WTC11 (cell line): ENCODE results near the gene ESYT3. TPM values are rescaled to one million over a fixed set of nuclear protein-coding genes. Genes with fewer than 3 reads are reported as not detected.

Source experiments
- ATAC-seq: fragments of 200-7000 bp; cut with Tn5 transposase; 2 replicates; pipeline ENCODE4 v1.10.0; 2021; ENCODE audit warnings: mild to moderate bottlenecking, moderate library complexity
- CTCF ChIA-PET: fragments of 300-600 bp; sonication (Branson Sonifier 250); formaldehyde crosslinking; loops from one replicate; lab custom pipeline; 2021; ENCODE audit warnings: antibody characterized with exemption; lab: Charles Lee
- POLR2A ChIA-PET: fragments of 350-600 bp; sonication (Branson Sonifier 250); formaldehyde crosslinking; loops from one replicate; lab custom pipeline; 2021; ENCODE audit warnings: antibody characterized with exemption; lab: Charles Lee
- DNase-seq: peaks from one replicate; pipeline ENCODE4 v3.0.0; 2021; ENCODE audit warnings: low spot score
- H3K27ac Mint-ChIP-seq: 2 replicates; pipeline ENCODE4 v1.8.0; 2021; ENCODE audit warnings: mixed read lengths
- H3K27me3 Mint-ChIP-seq: 2 replicates; pipeline ENCODE4 v1.8.0; 2021; ENCODE audit warnings: low read depth, mild to moderate bottlenecking, moderate library complexity, mixed read lengths
- H3K36me3 Mint-ChIP-seq: 2 replicates; pipeline ENCODE4 v1.8.0; 2021; ENCODE audit warnings: mixed read lengths
- H3K4me1 Mint-ChIP-seq: 2 replicates; pipeline ENCODE4 v1.8.0; 2022; ENCODE audit warnings: mixed read lengths
- H3K4me3 Mint-ChIP-seq: 2 replicates; pipeline ENCODE4 v1.8.0; 2021; ENCODE audit warnings: mild to moderate bottlenecking, moderate library complexity, mixed read lengths
- H3K9me3 Mint-ChIP-seq: 2 replicates; pipeline ENCODE4 v1.8.0; 2021; ENCODE audit warnings: mixed read lengths
- CBFB ChIP-seq: sonication (generic); formaldehyde crosslinking; IDR thresholded peaks from 2 replicates; pipeline ENCODE4 v1.8.1; 2022; ENCODE audit warnings: mild to moderate bottlenecking, low read depth, missing genetic modification reagents
- EMX1 ChIP-seq: fragments of 250-450 bp; sonication (Bioruptor Pico); IDR thresholded peaks from 2 replicates; pipeline ENCODE4 v1.8.0; 2021; ENCODE audit warnings: mild to moderate bottlenecking
- FOXK1 ChIP-seq: sonication (generic); formaldehyde crosslinking; IDR thresholded peaks from 2 replicates; pipeline ENCODE4 v1.8.0; 2022; ENCODE audit warnings: mild to moderate bottlenecking, moderate library complexity, missing genetic modification reagents
- FOXP1 ChIP-seq: sonication (generic); formaldehyde crosslinking; IDR thresholded peaks from 2 replicates; pipeline ENCODE4 v1.8.0; 2022; ENCODE audit warnings: missing genetic modification reagents, mild to moderate bottlenecking, moderate library complexity, borderline replicate concordance
- GABPB1 ChIP-seq: sonication (generic); formaldehyde crosslinking; IDR thresholded peaks from 2 replicates; pipeline ENCODE4 v1.8.1; 2023; ENCODE audit warnings: mild to moderate bottlenecking, missing genetic modification reagents
- GRHL2 ChIP-seq: fragments of 250-450 bp; sonication (Bioruptor Pico); IDR thresholded peaks from 2 replicates; pipeline ENCODE4 v1.8.0; 2022; ENCODE audit warnings: mild to moderate bottlenecking, moderate library complexity; ENCODE audit not compliant: insufficient replicate concordance, severe bottlenecking
- HMGA2 ChIP-seq: fragments of 250-450 bp; sonication (Bioruptor Pico); IDR thresholded peaks from 2 replicates; pipeline ENCODE4 v1.4.0; 2021; ENCODE audit warnings: mild to moderate bottlenecking, moderate library complexity
- JUN ChIP-seq: sonication (generic); formaldehyde crosslinking; IDR thresholded peaks from 2 replicates; pipeline ENCODE4 v1.8.0; 2023; ENCODE audit warnings: mild to moderate bottlenecking, missing genetic modification reagents
- MYBL2 ChIP-seq: sonication (generic); formaldehyde crosslinking; IDR thresholded peaks from 2 replicates; pipeline ENCODE4 v1.8.1; 2023; ENCODE audit warnings: mild to moderate bottlenecking, moderate library complexity, missing genetic modification reagents
- NR1H2 ChIP-seq: sonication (generic); formaldehyde crosslinking; IDR thresholded peaks from 2 replicates; pipeline ENCODE4 v1.9.0; 2021; ENCODE audit warnings: mild to moderate bottlenecking, moderate library complexity, missing genetic modification reagents
- NR3C1 ChIP-seq: sonication (generic); formaldehyde crosslinking; conservative IDR thresholded peaks from 2 replicates; pipeline ENCODE4 v1.8.1; 2023; ENCODE audit warnings: low read depth, mild to moderate bottlenecking, missing genetic modification reagents
- RELA ChIP-seq: sonication (generic); formaldehyde crosslinking; IDR thresholded peaks from 2 replicates; pipeline ENCODE4 v1.8.1; 2022; ENCODE audit warnings: missing genetic modification reagents, mild to moderate bottlenecking, borderline replicate concordance
- SMAD3 ChIP-seq: sonication (generic); formaldehyde crosslinking; IDR thresholded peaks from 2 replicates; pipeline ENCODE4 v1.8.0; 2022; ENCODE audit warnings: missing genetic modification reagents, mild to moderate bottlenecking, borderline replicate concordance
- TCF7 ChIP-seq: sonication (generic); formaldehyde crosslinking; IDR thresholded peaks from 2 replicates; pipeline ENCODE4 v1.8.0; 2022; ENCODE audit warnings: mild to moderate bottlenecking, low read depth, missing genetic modification reagents, moderate library complexity
- ZNF121 ChIP-seq: sonication (generic); formaldehyde crosslinking; IDR thresholded peaks from 2 replicates; pipeline ENCODE4 v1.8.0; 2023; ENCODE audit warnings: missing genetic modification reagents
- ZNF219 ChIP-seq: sonication (generic); formaldehyde crosslinking; IDR thresholded peaks from 2 replicates; pipeline ENCODE4 v1.8.0; 2023; ENCODE audit warnings: missing genetic modification reagents, mild to moderate bottlenecking, borderline replicate concordance
- ZNF416 ChIP-seq: fragments of 250-450 bp; sonication (Bioruptor Pico); IDR thresholded peaks from 2 replicates; pipeline ENCODE4 v1.9.0; 2021; ENCODE audit warnings: mild to moderate bottlenecking, inconsistent platforms
- ZNF423 ChIP-seq: fragments of 250-450 bp; sonication (Bioruptor Pico); IDR thresholded peaks from 2 replicates; pipeline ENCODE4 v2.1.2; 2022; ENCODE audit warnings: mild to moderate bottlenecking, moderate library complexity
- ZNF671 ChIP-seq: fragments of 250-450 bp; sonication (Bioruptor Pico); IDR thresholded peaks from 2 replicates; pipeline ENCODE4 v1.8.0; 2021; ENCODE audit warnings: mild to moderate bottlenecking
- total RNA-seq: library from RNA; stranded (reverse); gene quantifications from 3 replicates; pipeline ENCODE4 v1.2.3, GENCODE V29; 2021
- TF ChIP-seq, protein P1 (sequence below): sonication (generic); formaldehyde crosslinking; IDR thresholded peaks from 2 replicates; pipeline ENCODE4 v1.8.0; 2023; ENCODE audit warnings: mild to moderate bottlenecking, missing genetic modification reagents
- TF ChIP-seq, protein P2 (sequence below): sonication (generic); formaldehyde crosslinking; IDR thresholded peaks from 2 replicates; pipeline ENCODE4 v1.8.1; 2023; ENCODE audit warnings: mild to moderate bottlenecking, missing genetic modification reagents
- TF ChIP-seq, protein P3 (sequence below): sonication (generic); formaldehyde crosslinking; IDR thresholded peaks from 2 replicates; pipeline ENCODE4 v1.8.1; 2022; ENCODE audit warnings: mild to moderate bottlenecking, moderate library complexity, missing genetic modification reagents
- TF ChIP-seq, protein P4 (sequence below): sonication (generic); formaldehyde crosslinking; IDR thresholded peaks from 2 replicates; pipeline ENCODE4 v1.8.1; 2023; ENCODE audit warnings: mild to moderate bottlenecking, missing genetic modification reagents, borderline replicate concordance
- TF ChIP-seq, protein P5 (sequence below): fragments of 250-450 bp; sonication (Bioruptor Pico); IDR thresholded peaks from 2 replicates; pipeline ENCODE4 v1.9.0; 2021; ENCODE audit warnings: moderate library complexity, mild to moderate bottlenecking, inconsistent platforms, borderline replicate concordance

The ESYT3 gene
- total RNA-seq, 1 experiment from 2014 or later = 6.4 TPM

DNA sequence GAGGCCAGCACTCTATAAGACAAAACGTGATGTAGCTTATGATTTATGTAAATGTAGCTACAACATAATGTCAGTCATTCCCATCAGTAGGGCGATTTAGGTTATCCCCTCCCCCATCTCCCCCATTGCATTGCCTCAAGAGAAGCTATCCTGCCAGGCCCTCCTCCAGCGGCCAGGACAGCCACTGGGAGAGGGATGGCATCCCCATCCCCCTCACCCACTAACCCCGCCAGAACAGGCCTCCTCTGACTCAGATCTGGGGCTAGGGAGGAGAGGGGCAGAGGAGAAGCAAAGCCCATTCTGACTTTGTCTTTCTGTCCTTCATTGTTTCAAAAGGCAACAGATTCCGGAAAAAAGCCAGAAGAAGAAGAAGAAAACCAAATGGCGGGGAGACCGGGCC lies 32.6 kb upstream of the ESYT3 start (continued):
- TF ChIP-seq, protein P1, sequence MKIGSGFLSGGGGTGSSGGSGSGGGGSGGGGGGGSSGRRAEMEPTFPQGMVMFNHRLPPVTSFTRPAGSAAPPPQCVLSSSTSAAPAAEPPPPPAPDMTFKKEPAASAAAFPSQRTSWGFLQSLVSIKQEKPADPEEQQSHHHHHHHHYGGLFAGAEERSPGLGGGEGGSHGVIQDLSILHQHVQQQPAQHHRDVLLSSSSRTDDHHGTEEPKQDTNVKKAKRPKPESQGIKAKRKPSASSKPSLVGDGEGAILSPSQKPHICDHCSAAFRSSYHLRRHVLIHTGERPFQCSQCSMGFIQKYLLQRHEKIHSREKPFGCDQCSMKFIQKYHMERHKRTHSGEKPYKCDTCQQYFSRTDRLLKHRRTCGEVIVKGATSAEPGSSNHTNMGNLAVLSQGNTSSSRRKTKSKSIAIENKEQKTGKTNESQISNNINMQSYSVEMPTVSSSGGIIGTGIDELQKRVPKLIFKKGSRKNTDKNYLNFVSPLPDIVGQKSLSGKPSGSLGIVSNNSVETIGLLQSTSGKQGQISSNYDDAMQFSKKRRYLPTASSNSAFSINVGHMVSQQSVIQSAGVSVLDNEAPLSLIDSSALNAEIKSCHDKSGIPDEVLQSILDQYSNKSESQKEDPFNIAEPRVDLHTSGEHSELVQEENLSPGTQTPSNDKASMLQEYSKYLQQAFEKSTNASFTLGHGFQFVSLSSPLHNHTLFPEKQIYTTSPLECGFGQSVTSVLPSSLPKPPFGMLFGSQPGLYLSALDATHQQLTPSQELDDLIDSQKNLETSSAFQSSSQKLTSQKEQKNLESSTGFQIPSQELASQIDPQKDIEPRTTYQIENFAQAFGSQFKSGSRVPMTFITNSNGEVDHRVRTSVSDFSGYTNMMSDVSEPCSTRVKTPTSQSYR (CRISPR knock-in tag) = no peak

DNA sequence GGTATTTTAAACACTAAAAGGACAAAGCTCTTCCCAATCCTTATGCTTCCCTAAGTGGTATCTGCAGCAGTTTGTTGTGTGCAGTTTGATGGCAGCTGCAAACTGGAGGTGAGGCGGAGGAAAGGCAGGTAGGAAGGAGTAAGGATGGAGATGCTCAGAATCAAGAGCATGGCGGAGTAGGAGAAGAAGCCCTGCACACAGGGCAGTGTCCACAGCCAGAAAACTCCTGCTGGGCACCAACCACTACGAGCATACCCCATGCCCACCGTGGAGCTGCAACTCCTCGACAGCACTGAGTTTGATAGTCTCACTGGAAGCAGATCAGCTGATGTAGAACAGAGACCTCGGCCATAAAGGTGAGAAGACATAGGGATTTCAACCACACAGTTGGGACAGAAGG lies 30.3 kb upstream of the ESYT3 start:
- POLR2A ChIA-PET = no interaction called here
- H3K36me3 Mint-ChIP-seq = peaks cover 17% of the 10 kb centered on the region
- peaks cover 42% of the 10 kb centered on the region for H3K4me1 Mint-ChIP-seq
- DNase-seq = no peak
- peaks cover 19% of the 10 kb centered on the region for H3K9me3 Mint-ChIP-seq
- no peak overlapping the region for H3K27ac Mint-ChIP-seq
- no peak overlapping the region for H3K4me3 Mint-ChIP-seq
- ATAC-seq = no peak
- peaks cover 9% of the 10 kb centered on the region for H3K27me3 Mint-ChIP-seq
- TF ChIP-seq FOXP1 (no peak), ZNF671 (CRISPR knock-in tag) (no peak), GRHL2 (CRISPR knock-in tag) (no peak), GABPB1 (CRISPR knock-in tag) (no peak), TCF7 (CRISPR knock-in tag) (no peak), ZNF423 (CRISPR knock-in tag) (no peak), FOXK1 (no peak), HMGA2 (CRISPR knock-in tag) (no peak), EMX1 (no peak), ZNF219 (CRISPR knock-in tag) (no peak)
- TF ChIP-seq, protein P2, sequence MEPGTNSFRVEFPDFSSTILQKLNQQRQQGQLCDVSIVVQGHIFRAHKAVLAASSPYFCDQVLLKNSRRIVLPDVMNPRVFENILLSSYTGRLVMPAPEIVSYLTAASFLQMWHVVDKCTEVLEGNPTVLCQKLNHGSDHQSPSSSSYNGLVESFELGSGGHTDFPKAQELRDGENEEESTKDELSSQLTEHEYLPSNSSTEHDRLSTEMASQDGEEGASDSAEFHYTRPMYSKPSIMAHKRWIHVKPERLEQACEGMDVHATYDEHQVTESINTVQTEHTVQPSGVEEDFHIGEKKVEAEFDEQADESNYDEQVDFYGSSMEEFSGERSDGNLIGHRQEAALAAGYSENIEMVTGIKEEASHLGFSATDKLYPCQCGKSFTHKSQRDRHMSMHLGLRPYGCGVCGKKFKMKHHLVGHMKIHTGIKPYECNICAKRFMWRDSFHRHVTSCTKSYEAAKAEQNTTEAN (CRISPR knock-in tag) = no peak
- TF ChIP-seq, protein P3, sequence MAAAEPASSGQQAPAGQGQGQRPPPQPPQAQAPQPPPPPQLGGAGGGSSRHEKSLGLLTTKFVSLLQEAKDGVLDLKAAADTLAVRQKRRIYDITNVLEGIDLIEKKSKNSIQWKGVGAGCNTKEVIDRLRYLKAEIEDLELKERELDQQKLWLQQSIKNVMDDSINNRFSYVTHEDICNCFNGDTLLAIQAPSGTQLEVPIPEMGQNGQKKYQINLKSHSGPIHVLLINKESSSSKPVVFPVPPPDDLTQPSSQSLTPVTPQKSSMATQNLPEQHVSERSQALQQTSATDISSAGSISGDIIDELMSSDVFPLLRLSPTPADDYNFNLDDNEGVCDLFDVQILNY = no peak
- TF ChIP-seq, protein P4, sequence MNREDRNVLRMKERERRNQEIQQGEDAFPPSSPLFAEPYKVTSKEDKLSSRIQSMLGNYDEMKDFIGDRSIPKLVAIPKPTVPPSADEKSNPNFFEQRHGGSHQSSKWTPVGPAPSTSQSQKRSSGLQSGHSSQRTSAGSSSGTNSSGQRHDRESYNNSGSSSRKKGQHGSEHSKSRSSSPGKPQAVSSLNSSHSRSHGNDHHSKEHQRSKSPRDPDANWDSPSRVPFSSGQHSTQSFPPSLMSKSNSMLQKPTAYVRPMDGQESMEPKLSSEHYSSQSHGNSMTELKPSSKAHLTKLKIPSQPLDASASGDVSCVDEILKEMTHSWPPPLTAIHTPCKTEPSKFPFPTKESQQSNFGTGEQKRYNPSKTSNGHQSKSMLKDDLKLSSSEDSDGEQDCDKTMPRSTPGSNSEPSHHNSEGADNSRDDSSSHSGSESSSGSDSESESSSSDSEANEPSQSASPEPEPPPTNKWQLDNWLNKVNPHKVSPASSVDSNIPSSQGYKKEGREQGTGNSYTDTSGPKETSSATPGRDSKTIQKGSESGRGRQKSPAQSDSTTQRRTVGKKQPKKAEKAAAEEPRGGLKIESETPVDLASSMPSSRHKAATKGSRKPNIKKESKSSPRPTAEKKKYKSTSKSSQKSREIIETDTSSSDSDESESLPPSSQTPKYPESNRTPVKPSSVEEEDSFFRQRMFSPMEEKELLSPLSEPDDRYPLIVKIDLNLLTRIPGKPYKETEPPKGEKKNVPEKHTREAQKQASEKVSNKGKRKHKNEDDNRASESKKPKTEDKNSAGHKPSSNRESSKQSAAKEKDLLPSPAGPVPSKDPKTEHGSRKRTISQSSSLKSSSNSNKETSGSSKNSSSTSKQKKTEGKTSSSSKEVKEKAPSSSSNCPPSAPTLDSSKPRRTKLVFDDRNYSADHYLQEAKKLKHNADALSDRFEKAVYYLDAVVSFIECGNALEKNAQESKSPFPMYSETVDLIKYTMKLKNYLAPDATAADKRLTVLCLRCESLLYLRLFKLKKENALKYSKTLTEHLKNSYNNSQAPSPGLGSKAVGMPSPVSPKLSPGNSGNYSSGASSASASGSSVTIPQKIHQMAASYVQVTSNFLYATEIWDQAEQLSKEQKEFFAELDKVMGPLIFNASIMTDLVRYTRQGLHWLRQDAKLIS (CRISPR knock-in tag) = no peak
- CTCF ChIA-PET = interaction anchor here (2.2 kb wide), 1 partner anchor 13 kb away, joined by 7 read pairs; no protein-coding TSS in a partner anchor

DNA sequence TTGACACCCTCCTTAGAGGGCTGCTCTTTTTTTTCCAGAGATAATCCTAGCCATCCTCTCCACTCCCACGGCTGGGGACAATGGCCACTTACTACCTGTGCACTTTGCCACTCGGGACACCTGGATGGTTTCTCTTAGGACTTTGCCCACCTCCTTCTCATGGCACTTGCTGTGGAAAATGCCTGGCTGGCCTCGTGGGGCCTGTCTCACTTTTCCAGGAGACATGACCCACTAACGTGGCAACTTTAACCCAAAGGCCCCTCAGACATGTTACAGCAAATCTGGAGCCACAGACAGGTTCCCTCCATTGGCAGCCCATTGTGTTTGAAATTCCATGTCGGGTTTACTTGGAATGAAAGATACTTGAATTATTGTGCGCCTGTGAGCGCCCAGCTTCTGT lies 29.4 kb upstream of the ESYT3 start:
- ATAC-seq = no peak
- H3K9me3 Mint-ChIP-seq = peaks cover 19% of the 10 kb centered on the region
- no peak overlapping the region for H3K27ac Mint-ChIP-seq
- no peak overlapping the region for H3K4me3 Mint-ChIP-seq
- peaks cover 9% of the 10 kb centered on the region for H3K27me3 Mint-ChIP-seq
- H3K4me1 Mint-ChIP-seq = peaks cover 48% of the 10 kb centered on the region
- CTCF ChIA-PET = interaction anchor here (2.0 kb wide), 1 partner anchor 8 kb away, joined by 5 read pairs; no protein-coding TSS in a partner anchor
- peaks cover 17% of the 10 kb centered on the region for H3K36me3 Mint-ChIP-seq
- POLR2A ChIA-PET = no interaction called here
- no peak for DNase-seq
- TF ChIP-seq JUN (CRISPR knock-in tag) = no peak
- TF ChIP-seq ZNF416 = no peak
- TF ChIP-seq, protein P5, sequence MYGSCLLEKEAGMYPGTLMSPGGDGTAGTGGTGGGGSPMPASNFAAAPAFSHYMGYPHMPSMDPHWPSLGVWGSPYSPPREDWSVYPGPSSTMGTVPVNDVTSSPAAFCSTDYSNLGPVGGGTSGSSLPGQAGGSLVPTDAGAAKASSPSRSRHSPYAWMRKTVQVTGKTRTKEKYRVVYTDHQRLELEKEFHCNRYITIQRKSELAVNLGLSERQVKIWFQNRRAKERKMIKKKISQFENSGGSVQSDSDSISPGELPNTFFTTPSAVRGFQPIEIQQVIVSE = no peak
- TF ChIP-seq CBFB (CRISPR knock-in tag) = no peak
- TF ChIP-seq GRHL2 (CRISPR knock-in tag) = no peak
- TF ChIP-seq RELA (CRISPR knock-in tag) = no peak
- TF ChIP-seq NR1H2 (CRISPR knock-in tag) = no peak
- no peak for TF ChIP-seq MYBL2 (CRISPR knock-in tag)
- TF ChIP-seq ZNF671 (CRISPR knock-in tag) = no peak
- no peak for TF ChIP-seq ZNF121 (CRISPR knock-in tag)
- TF ChIP-seq NR3C1 = no peak
- TF ChIP-seq SMAD3 (CRISPR knock-in tag) = no peak
